Activated CD8-positive, alpha-beta memory T cell treated with anti-CD3 and anti-CD28 coated beads, Interleukin-2, amount 50 U/mL, for 24 hours (primary cell): Measurements from ENCODE around the gene RELA.
A peak's percentile ranks its signal among the peaks of the same experiment; 100 is the strongest.

Source experiments
- DNase-seq: peaks from one replicate; pipeline ENCODE4 v3.0.0-alpha.2; 2020; ENCODE audit errors: extremely low read depth

Gene RELA

GRCh38 chr11:65633390-65634108 is 29.2 kb downstream of the RELA start:
- no peak for DNase-seq

GRCh38 chr11:65630215-65630614 is 32.5 kb downstream of the RELA start:
- no peak for DNase-seq

- no peak for DNase-seq
Measured at GRCh38 chr11:65629579-65629978, 33.1 kb downstream of the RELA start.

- DNase-seq, result no peak
Measured at GRCh38 chr11:65627202-65627601, 35.5 kb downstream of the RELA start.

GRCh38 chr11:65625628-65626342 is 36.9 kb downstream of the RELA start:
- no peak for DNase-seq

GRCh38 chr11:65624931-65625627 is 37.6 kb downstream of the RELA start:
- DNase-seq, result no peak

GRCh38 chr11:65623852-65624616 is 38.7 kb downstream of the RELA start:
- no peak for DNase-seq

GRCh38 chr11:65623177-65623576 is 39.5 kb downstream of the RELA start:
- no peak for DNase-seq

- no peak for DNase-seq
Measured at GRCh38 chr11:65622011-65622410, 40.7 kb downstream of the RELA start.

- no peak for DNase-seq
Measured at GRCh38 chr11:65621460-65621859, 41.3 kb downstream of the RELA start.

GRCh38 chr11:65620666-65621065 is 42.0 kb downstream of the RELA start:
- DNase-seq, result no peak

- no peak for DNase-seq
Measured at GRCh38 chr11:65619281-65619928, 43.3 kb downstream of the RELA start.

- DNase-seq, result no peak
Measured at GRCh38 chr11:65618763-65619162, 44.0 kb downstream of the RELA start.

- no peak for DNase-seq
Measured at GRCh38 chr11:65617990-65618751, 44.5 kb downstream of the RELA start.

- no peak for DNase-seq
Measured at GRCh38 chr11:65617136-65617850, 45.4 kb downstream of the RELA start.

- DNase-seq, result no peak
Measured at GRCh38 chr11:65616575-65617001, 46.1 kb downstream of the RELA start.

GRCh38 chr11:65615950-65616574 is 46.7 kb downstream of the RELA start:
- no peak for DNase-seq

GRCh38 chr11:65615229-65615949 is 47.3 kb downstream of the RELA start, which contains the start of gene PCNX3:
Gene PCNX3 (plus strand): TSS chr11:65615776. CDS start chr11:65616312, 536 bp downstream.
- DNase-seq, result peak; percentile 100
